Measurements from ENCODE around the gene ELP4. TPM values are rescaled to one million over a fixed set of nuclear protein-coding genes. Genes with fewer than 3 reads are reported as not detected.

The ELP4 gene
- total RNA-seq, 1 donor from 2014 or later = 8.6 TPM

- TF ChIP-seq CTCF (IDR thresholded peaks at IDR 0.05) = no peak
- DNase-seq (ENCODE audit: low spot score) = no peak
- Mint-ChIP-seq H3K9me3 (ENCODE audit: low read depth) (no peaks in the 10 kb centered on the region), H3K27me3 (ENCODE audit: low read depth) (no peaks in the 10 kb centered on the region), H3K27ac (ENCODE audit: unreplicated experiment) (no peak overlapping the region), H3K36me3 (ENCODE audit: low read depth) (no peaks in the 10 kb centered on the region), H3K4me1 (ENCODE audit: low read depth) (no peaks in the 10 kb centered on the region), H3K4me3 (ENCODE audit: unreplicated experiment) (no peak overlapping the region)
Observed at GRCh38 chr11:31767066-31767465, 257.5 kb downstream of the ELP4 start.

DNA sequence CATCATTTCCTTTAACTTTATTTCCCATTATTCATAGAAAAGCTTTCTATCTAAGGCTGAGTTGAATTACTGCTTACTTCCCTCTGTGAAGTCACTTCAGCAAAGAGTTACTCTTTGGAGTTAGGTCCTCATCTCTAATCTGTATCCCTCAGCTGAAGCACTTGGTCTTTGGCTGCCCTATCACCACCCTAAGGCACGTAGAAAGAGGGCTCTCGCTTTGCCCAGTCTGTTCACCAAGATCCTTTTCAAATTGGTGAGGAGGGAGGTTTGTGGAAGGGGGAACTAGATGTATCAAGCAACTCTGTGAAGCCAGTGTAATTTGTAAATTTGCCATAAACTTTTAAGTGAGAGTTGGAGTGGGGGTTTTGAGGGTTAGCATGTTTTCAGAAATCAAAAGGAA lies 258.1 kb downstream of the ELP4 start:
- Mint-ChIP-seq H3K36me3 (ENCODE audit: low read depth) (no peaks in the 10 kb centered on the region), H3K9me3 (ENCODE audit: low read depth) (no peaks in the 10 kb centered on the region), H3K4me1 (ENCODE audit: low read depth) (no peaks in the 10 kb centered on the region), H3K27me3 (ENCODE audit: low read depth) (no peaks in the 10 kb centered on the region), H3K4me3 (ENCODE audit: unreplicated experiment) (no peak overlapping the region), H3K27ac (ENCODE audit: unreplicated experiment) (no peak overlapping the region)
- DNase-seq (ENCODE audit: low spot score) = no peak
- TF ChIP-seq CTCF (IDR thresholded peaks at IDR 0.05) = no peak

DNA sequence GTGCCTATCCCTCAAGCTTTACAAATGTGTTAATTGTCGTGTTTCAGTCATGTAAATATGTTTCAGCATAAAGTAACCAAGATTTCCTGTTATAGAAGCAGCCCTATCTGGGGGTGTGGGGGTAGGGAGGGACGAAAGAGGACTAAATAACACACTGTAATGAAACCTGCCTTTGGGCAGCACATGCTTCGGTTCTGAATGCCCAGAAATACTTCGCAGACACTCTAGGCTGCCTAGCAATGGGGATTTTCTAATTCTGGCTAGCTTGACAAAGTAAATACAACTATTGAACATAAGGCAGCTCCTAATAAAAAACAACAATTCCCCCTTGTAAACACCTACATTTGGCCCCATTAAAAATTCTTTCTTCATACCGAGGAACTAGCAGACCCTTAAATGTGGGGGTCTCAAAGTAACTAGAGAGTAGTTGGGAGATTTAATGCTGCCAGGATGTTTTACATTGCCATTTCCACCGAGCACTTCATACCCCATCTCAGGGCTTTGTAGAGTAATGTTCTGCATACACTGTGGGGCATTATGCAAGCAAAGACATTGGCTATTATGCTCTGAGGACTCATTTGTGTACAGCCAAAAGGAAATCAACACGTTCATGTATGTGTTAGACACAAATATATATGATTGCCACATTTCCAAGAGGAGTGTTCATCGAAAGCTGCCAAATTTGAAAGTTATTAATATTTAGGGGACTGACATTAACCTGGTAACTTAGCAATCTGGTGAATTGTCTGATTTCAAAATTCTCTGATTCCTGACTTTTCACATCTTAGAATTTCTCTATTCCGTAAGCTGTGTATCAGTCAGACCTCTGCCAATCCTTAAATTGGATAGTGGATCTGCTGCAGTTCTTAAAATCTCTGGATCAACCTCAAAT lies 259.4 kb downstream of the ELP4 start:
- DNase-seq (ENCODE audit: low spot score) = no peak
- no peak for TF ChIP-seq CTCF (IDR thresholded peaks at IDR 0.05)
- no peaks in the 10 kb centered on the region for H3K9me3 Mint-ChIP-seq (ENCODE audit: low read depth)
- H3K27me3 Mint-ChIP-seq (ENCODE audit: low read depth) = no peaks in the 10 kb centered on the region
- no peaks in the 10 kb centered on the region for H3K36me3 Mint-ChIP-seq (ENCODE audit: low read depth)
- no peak overlapping the region for H3K27ac Mint-ChIP-seq (ENCODE audit: unreplicated experiment)
- H3K4me3 Mint-ChIP-seq (ENCODE audit: unreplicated experiment) = no peak overlapping the region
- H3K4me1 Mint-ChIP-seq (ENCODE audit: low read depth) = no peaks in the 10 kb centered on the region

- no peaks in the 10 kb centered on the region for H3K9me3 Mint-ChIP-seq (ENCODE audit: low read depth)
- H3K4me3 Mint-ChIP-seq (ENCODE audit: unreplicated experiment) = no peak overlapping the region
- no peak for DNase-seq (ENCODE audit: low spot score)
- H3K4me1 Mint-ChIP-seq (ENCODE audit: low read depth) = no peaks in the 10 kb centered on the region
- no peaks in the 10 kb centered on the region for H3K27me3 Mint-ChIP-seq (ENCODE audit: low read depth)
- H3K36me3 Mint-ChIP-seq (ENCODE audit: low read depth) = no peaks in the 10 kb centered on the region
- no peak for TF ChIP-seq CTCF (IDR thresholded peaks at IDR 0.05)
- no peak overlapping the region for H3K27ac Mint-ChIP-seq (ENCODE audit: unreplicated experiment)
Observed at GRCh38 chr11:31770011-31770700, 260.6 kb downstream of the ELP4 start.

DNA sequence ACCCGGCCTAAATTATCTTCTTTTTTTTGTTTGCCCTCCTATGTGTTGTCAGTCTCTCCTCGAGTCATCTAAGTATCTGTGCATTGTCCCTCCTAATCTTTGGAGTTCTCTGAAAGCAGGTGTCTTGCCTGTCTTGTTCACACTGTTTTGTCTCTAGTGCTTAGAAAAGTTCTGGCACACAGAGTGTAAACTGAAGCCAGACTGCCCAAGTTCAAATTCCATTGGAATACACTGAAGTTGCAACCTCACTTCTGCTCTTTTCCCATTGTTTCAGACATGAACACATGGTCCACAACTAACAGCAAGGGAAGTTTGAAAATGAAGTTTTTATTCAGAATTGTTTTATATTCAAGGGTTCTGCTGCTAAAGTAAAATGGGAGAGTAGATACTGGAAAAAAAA lies 262.8 kb downstream of the ELP4 start:
- no peak for TF ChIP-seq CTCF (IDR thresholded peaks at IDR 0.05)
- peaks cover 2% of the 10 kb centered on the region for H3K9me3 Mint-ChIP-seq (ENCODE audit: low read depth)
- no peaks in the 10 kb centered on the region for H3K27me3 Mint-ChIP-seq (ENCODE audit: low read depth)
- H3K4me3 Mint-ChIP-seq (ENCODE audit: unreplicated experiment) = no peak overlapping the region
- no peak for DNase-seq (ENCODE audit: low spot score)
- H3K4me1 Mint-ChIP-seq (ENCODE audit: low read depth) = no peaks in the 10 kb centered on the region
- H3K27ac Mint-ChIP-seq (ENCODE audit: unreplicated experiment) = no peak overlapping the region
- H3K36me3 Mint-ChIP-seq (ENCODE audit: low read depth) = peaks cover 1% of the 10 kb centered on the region
